ENCODE measurements around the gene AGAP3. TPM values are rescaled to one million over a fixed set of nuclear protein-coding genes. Genes with fewer than 3 reads are reported as not detected.

Gene AGAP3
- polyA plus RNA-seq, 1 donor = 68.3 TPM

DNA sequence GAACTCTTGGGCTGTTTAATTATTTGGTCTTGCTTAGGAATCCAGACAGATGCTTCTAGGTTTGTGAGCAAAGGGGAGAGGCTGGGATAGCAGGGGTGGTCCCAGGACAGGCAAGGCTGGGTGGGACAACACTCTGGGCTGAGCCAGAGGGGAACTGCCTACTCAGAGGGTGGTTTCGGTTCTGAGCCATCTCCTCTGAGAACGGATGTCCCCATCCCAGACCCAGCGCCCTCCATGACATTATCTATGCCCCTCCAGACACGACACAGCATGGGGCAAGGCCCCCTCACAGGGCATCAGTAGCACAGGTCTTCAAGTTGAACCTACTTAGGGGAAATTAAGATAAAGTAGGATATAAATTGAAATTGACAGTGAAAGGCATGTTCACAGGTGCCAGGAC lies 93.7 kb downstream of the AGAP3 start:
- no peak for DNase-seq (ENCODE audit: low read depth)

DNA sequence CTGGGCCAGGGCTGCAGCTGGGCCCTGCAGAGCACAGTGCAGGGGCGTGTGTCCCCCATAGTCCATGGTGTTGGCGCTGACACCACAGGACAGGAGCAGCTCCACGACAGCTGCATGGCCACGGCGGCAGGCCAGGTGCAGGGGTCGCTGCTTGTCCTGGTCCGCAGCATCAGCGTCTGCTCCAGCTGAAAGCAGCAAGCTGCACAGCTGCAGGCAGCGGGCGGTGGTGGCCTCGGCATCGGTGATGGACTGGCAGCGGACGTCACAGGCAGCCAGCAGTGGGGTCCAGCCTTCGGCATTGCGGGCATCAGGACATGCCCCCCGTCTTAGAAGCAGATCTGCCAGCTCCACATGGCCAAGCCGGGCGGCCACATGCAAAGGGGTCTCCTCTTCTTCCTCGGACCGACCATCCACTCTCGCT lies 94.7 kb downstream of the AGAP3 start:
- DNase-seq (ENCODE audit: low read depth) = no peak

DNA sequence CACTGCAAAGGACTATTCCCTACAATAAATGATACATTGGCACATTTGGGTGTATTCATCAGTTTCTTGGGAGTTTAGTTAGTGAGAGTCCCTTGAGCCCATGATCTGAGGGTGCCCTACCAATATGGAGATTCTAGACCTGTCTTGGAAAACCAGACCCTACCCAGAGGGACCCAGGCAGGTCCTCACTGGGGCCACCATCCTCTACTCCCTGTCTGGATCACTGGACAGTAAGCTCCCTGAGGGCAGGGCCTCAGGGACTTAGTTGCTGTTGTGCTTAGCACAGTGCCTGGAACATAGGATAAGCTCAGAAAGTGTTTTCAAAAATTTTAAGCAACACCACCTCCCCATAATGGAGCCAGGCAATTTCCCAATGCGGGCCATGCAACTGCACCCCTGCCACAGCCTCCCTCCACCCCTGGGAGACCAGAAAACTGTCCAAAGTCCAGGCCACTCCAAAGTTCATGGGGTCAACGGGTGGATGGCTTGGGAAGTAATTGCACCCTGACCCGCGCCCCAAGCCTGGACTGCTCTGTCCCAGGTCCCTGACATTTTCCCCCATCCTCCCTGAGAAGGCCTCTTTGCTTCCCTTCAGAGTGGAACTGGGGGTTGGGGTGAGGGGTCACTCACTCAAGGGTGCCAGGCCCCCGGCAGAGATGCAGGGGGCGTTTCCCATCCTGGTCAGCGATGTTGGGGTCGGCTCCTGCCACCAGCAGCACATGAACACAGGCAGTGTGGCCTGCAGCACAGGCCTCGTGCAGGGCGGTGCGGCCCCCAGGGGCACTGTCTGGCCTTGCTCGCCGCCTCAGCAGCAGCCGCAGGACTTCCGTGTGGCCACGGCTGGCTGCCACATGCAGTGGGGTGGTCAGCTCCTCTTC lies 99.7 kb downstream of the AGAP3 start:
- DNase-seq (ENCODE audit: low read depth) = no peak

DNA sequence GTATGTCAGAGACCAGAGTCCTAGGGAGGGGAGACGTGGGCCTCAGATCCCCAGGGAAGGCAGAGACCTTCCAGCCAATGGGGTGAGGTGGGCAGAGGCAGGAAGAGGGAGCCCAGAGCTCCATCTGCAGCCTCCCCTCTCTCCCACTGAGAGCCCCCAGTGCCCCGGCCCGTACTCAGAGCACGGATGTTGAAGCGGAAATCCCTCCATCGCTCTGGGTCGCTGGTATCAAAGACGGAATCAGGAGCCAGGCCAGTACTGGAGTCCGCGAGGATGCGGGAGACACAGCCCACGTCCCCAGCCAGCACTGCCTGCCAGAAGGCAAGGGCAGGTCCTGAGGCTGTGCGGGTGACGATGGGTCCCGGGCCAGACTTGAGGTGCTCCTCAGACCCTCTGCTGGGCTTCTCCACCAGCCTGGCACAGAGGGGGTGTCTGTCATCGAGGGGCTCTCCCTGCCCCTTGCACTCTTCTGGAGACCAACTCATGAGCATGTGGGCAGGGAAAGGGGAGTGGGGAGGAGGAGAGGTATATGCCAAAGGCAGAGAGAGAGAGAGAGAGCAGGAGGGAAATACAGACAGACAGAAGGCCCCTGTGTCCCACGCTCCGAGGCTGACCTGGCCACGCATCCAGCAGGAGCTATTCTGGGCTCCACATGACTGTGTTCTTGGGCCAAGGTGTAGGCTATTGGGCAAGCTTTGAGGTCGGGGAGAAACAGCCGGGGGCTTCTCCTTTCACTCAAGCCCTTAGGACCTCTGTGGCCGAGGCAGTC lies 100.5 kb downstream of the AGAP3 start, which contains the start of gene ASB10:
Gene ASB10 (minus strand): TSS at position 611 of the 769 bp plus-strand sequence. CDS start 120 bp downstream, at position 491.
- no peak for DNase-seq (ENCODE audit: low read depth)

DNA sequence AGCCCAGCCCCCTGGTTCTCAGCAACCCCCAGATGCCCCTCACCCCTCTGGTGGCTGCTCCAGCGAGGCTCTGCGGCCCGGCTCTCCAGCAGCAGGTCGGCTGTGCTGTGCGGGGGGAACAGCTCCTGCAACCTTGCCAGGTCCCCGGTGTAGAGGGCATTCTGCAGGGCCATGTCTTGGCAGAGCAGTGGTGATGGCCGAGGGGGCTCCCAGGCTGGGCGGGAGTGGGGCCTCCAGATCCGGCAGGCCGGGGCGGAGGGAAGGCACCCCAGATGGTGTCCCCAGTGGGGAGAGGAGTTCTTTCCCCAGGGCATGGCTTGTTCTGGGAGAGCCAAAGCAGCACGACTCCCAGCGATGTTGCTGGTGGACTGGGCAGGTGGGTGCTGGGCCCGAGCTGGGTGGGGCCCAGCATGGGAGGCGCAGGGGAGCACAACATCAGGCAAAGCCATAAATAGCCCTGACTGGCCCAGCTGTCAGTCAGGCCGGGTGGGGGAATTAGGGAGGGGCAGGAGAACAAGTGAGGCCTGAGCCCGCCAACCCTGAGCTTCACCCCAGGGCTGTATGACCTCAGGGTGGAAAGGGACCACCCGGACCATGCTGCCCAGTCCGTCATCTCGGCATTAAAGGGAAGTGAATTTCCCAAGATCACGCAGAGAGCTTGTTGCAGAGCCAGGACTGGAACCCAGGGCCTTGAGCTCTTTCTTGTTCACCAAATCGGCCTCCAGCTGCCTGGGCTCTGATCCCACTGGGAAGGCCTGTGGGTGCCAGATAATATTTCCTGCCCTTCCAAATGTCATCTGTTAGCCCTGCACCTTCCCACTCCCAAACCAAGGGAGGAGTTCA lies 101.4 kb downstream of the AGAP3 start:
- DNase-seq (ENCODE audit: low read depth) = no peak

DNA sequence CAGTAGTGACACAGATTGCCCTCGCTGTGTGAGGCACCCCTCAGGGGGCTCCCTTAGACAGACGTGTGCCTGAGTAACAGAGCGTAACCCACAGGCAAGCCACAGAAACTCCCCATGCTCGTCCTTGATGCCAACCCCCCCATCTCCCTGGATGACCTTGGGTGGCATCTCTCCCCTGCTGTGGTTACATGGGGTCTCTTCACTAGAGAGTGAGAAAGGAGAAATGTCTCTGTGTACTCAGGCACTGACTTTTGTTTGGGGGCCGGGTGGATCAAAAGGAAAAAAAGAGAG lies 101.9 kb downstream of the AGAP3 start:
- no peak for DNase-seq (ENCODE audit: low read depth)

DNA sequence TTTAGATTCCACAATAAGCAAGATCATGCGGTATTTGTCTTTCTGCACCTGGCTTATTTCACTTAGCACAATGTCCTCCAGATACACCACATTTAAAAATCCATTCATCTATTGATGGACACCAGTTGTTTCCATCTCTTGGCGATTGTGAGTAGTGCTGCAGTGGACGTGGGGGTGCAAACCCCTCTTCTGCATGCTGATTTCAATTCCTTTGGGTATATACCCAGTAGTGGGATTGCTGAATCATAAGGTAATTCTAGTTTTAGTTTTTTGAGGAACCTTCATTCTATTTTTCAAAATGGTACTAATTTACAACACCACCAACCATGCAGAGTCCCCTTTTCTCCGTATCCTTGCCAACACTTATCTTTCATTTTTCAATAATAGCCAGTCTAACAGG lies 102.8 kb downstream of the AGAP3 start:
- no peak for DNase-seq (ENCODE audit: low read depth)

DNA sequence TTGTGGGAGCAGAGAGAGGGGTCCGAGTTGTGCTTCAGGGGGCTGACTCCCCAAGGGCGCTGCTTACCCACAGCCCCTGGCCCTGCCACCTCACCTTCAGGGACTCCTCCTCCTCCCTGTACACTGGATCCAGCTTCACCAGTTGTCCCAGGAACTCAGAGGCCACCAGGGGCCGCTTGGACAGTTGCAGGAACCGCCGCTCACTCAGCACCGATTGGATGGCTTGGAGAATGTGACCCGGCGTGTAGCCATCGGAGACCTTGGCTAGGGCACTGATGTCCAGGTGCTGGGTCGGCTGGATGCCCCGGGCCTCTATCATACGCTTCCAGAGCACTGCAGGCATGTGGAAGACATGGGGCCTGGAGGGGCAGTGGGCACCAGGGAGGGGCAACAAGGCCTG lies 105.3 kb downstream of the AGAP3 start:
- DNase-seq (ENCODE audit: low read depth) = no peak

DNA sequence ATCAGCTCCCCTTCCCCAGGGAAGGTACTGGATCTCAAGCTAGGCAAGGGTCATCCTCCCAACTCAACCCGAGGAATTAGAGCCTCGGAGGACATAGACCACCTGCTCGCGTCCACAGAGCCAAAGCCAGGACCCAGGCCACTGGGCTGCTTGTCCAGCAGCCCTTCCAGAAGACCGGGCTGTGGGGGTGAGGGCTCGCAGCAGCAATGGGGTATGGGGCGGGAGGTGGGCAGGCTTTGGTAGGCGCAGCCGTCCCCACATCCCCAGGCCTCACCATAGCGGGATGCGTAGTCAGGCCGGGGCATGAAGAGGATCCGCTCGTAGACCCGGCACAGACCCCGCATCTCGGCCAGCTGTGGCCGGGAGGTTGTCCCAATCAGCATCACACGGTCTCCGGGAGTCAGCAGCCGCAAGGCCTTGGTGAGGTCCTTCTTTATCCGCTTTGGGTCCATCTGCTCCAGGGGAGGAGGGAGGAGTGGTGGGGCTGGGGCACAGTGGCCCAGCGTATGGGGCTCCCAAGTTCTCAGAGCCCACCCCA lies 105.8 kb downstream of the AGAP3 start:
- no peak for DNase-seq (ENCODE audit: low read depth)

DNA sequence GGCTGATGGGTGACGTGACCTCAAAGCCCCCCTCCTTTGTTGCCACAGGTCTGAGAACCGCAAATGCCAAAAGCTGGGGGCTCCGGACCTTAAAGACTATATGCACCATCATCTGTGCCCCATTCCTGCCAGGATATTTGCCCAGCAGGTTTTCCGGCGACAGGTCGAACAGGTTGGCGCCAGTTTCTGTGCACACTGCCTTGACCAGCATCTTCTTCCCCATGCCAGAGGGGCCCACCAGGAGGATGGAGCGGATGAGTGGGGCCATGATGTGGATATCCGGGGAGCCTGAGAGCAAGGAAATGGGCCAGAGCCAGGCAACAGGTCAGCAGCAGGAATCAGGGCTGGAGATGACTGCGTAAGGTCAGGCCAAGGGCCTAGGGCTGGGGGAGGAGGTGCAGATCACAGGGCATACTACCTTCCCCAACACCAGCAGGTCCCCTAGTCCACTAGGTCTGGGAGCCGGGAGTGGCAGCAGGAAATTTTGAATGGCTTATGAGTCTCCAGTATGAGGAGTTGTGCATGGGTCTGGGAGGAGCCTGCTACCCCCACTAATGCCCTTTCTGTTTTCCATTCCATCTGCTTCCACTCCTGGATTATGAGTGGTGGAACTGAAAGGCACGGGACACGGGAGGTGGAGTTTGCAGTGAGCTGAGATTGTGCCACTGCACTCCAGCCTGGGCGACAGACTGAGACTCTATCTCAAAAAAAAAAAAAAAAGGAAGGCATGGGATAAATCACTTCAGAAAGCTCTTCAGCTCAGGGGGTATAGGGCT lies 107.1 kb downstream of the AGAP3 start:
- DNase-seq (ENCODE audit: low read depth) = no peak

Other genes with a start within 250 kb of the AGAP3 start
- not detected for gene AOC1, start 234.0 kb upstream of the AGAP3 start, polyA plus RNA-seq (ENCODE audit: insufficient read length)
- 24.5 TPM for gene KCNH2, start 108.2 kb upstream of the AGAP3 start, polyA plus RNA-seq (ENCODE audit: insufficient read length)
- 5.5 TPM for gene NOS3, start 95.5 kb upstream of the AGAP3 start, polyA plus RNA-seq (ENCODE audit: insufficient read length)
- 0.73 TPM for gene ATG9B, start 62.0 kb upstream of the AGAP3 start, polyA plus RNA-seq (ENCODE audit: insufficient read length)
- gene ABCB8, start 58.0 kb upstream of the AGAP3 start, polyA plus RNA-seq (ENCODE audit: insufficient read length) = 22.2 TPM
- 6.8 TPM for gene ASIC3, start 37.9 kb upstream of the AGAP3 start, polyA plus RNA-seq (ENCODE audit: insufficient read length)
- gene CDK5, start 28.6 kb upstream of the AGAP3 start, polyA plus RNA-seq (ENCODE audit: insufficient read length) = 9.1 TPM
- gene SLC4A2, start 26.9 kb upstream of the AGAP3 start, polyA plus RNA-seq (ENCODE audit: insufficient read length) = 55.9 TPM
- gene FASTK, start 5.7 kb upstream of the AGAP3 start, polyA plus RNA-seq (ENCODE audit: insufficient read length) = 67.0 TPM
- 41.6 TPM for gene TMUB1, start 3.0 kb upstream of the AGAP3 start, polyA plus RNA-seq (ENCODE audit: insufficient read length)
- 3.1 TPM for gene GBX1, start 81.2 kb downstream of the AGAP3 start, polyA plus RNA-seq (ENCODE audit: insufficient read length)
- gene ASB10, start 100.8 kb downstream of the AGAP3 start, polyA plus RNA-seq (ENCODE audit: insufficient read length) = 6.2 TPM
- gene H2BK1, start 124.0 kb downstream of the AGAP3 start, polyA plus RNA-seq (ENCODE audit: insufficient read length) = not detected
- 17.4 TPM for gene ABCF2, start 140.7 kb downstream of the AGAP3 start, polyA plus RNA-seq (ENCODE audit: insufficient read length)
- 20.2 TPM for gene CHPF2, start 146.0 kb downstream of the AGAP3 start, polyA plus RNA-seq (ENCODE audit: insufficient read length)
- gene SMARCD3, start 162.2 kb downstream of the AGAP3 start, polyA plus RNA-seq (ENCODE audit: insufficient read length) = 169 TPM